Right atrium auricular region (tissue), 2 donors: Measurements from ENCODE around the gene TYMP. TPM values are rescaled to one million over a fixed set of nuclear protein-coding genes. Genes with fewer than 3 reads are reported as not detected.

Source experiments
- DNase-seq: peaks from one replicate; pipeline ENCODE4 v3.0.0-alpha.2; 2019; ENCODE audit warnings: low spot score
- H3K27ac ChIP-seq, 2 donors: fragments of 200-600 bp; sonication (generic); 1 replicate in 1 of 2; 2 replicates in 1 of 2; pipeline ENCODE4 v1.5.1; 2016 to 2019
- H3K27me3 ChIP-seq, 2 donors: fragments of 200-600 bp; sonication (generic); one replicate each; pipeline versions ENCODE4 v1.5.1 to v1.6.0; 2017 to 2019
- H3K36me3 ChIP-seq: fragments of 200-600 bp; sonication (generic); one replicate; pipeline ENCODE4 v1.5.1; 2016
- H3K4me1 ChIP-seq, 2 donors: fragments of 200-600 bp; sonication (generic); one replicate each; pipeline versions ENCODE4 v1.5.1 to v1.6.0; 2017 to 2019
- H3K4me3 ChIP-seq, 2 donors: fragments of 200-600 bp; sonication (generic); 1 replicate in 1 of 2; 2 replicates in 1 of 2; pipeline ENCODE4 v1.5.1; 2017 to 2019; ENCODE audit warnings: mild to moderate bottlenecking in 1 of 2, moderate library complexity in 1 of 2
- H3K9me3 ChIP-seq, 2 donors: fragments of 200-600 bp; sonication (generic); one replicate each; pipeline ENCODE4 v1.5.1; 2019
- CTCF ChIP-seq, 2 donors: fragments of 200-600 bp; sonication (generic); IDR thresholded peaks; one replicate each; pipeline ENCODE4 v1.5.1; 2019; ENCODE audit warnings: antibody characterized with exemption in 2 of 2
- total RNA-seq, 2 donors: library from RNA; depleted of rRNA; stranded (reverse); fragments of >200 nt; gene quantifications; one replicate each; pipeline ENCODE4 v1.1.0, GENCODE V29; 2016

TYMP gene
- total RNA-seq, 2 donors from 2014 or later, result 9.1 to 35.8 TPM

DNA sequence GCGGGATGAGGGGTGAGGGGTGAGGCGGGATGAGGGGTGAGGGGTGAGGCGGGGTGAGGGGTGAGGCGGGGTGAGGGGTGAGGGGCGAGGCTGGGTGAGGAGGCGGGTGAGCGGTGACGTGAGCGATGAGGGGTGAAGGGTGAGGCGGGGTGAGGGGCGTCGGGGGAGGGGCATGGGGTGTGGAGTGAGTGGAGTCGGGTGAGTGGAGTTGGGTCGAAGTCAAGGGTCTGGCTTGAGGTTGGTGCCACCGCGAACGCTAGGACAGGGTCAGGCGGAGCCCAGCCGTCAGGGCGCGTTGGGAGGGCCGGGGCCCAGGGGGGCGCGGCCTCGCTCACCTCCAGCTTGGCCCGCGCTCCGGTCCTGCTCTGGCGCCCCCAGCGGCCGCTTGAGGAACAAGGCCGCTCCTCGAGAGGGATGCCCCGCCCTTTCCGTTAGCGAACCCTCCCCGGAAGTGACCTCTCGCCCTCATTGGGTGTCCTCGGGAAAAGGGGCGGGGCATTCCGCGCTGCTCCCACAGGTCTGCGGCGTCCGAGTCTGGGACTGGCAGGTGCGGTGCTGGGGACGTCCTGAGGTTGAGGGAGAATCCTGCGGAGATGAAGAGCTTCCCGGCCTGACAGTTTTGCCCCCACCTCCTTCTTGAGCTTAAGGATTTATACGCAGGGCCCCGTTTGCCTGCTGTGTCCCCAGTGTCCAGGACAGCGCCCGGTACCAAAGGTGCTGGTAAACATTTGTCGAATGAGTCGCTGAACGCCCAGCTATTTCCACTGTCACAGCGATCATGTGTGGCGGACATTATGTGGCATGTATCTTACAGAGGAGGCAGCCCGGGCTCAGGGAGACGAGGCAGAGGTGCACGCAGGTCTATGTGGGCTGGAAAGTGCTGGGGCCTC is 33.0 kb upstream of the TYMP start, which contains the start of gene SYCE3:
TSS of gene SYCE3 (minus strand) at position 397 of the 890 bp plus-strand sequence. CDS start 6,514 bp downstream, outside the sequence.
- Histone ChIP-seq H3K9me3 (no peaks in the 10 kb centered on the region), H3K27me3 (no peaks in the 10 kb centered on the region), H3K4me1 (peaks cover 0 to 10% of the 10 kb centered on the region in 2 donors), H3K36me3 (peaks cover 6% of the 10 kb centered on the region), H3K27ac (peak within 1 kb of the TSS; percentile 79 to 89), H3K4me3 (peak within 1 kb of the TSS; percentile 49 to 64)
- peak; percentile 95 to 98 for TF ChIP-seq CTCF (IDR thresholded peaks at IDR 0.05)
- peak; percentile 96 for DNase-seq

DNA sequence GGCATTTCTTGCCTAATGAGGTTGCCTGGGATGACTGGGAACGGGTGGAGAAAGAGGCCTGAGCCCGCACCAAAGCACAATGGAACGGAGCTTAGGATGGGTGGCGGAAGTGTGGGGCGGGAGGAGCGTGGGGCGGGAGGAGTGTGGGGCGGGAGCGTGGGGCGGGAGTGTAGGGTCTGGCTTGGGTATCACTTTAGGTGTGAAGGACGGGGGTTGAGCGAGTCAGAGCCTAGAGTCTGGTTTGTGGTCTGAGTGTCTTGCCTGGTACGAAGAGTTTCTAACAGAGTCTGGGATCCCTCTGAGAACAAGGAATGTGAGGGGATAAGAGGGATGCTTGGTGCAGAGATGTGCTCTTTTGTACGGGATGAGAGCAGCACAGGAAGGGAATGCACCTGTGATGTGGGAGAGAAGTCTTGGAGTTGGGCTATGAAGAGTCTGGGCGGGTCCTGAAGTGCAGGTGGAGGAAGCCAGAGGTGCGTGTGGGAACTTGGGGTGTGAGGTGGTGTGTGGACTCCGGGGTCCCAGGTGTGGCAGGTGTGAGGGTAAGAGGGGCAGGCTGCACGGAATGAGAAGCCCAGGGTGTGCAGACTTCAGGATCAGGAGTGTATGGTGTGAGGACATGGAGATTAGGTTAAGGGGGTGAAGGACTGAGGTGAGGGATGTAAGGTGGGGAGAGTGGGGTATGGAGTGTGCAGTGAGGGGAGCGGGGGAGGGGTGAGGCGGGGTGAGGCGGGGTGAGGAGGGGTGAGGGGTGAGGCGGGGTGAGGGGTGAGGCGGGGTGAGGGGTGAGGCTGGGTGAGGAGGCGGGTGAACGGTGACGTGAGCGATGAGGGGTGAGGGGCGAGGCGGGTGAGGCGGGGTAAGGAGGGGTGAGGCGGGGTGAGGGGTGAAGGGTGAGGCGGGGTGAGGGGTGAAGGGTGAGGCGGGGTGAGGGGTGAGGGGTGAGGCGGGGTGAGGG is 31.9 kb upstream of the TYMP start:
- Histone ChIP-seq H3K9me3 (no peaks in the 10 kb centered on the region), H3K27me3 (no peaks in the 10 kb centered on the region), H3K4me1 (peaks cover 0 to 10% of the 10 kb centered on the region in 2 donors), H3K36me3 (no peaks in the 10 kb centered on the region), H3K27ac (no peak overlapping the region), H3K4me3 (no peak overlapping the region)
- DNase-seq, result no peak
- TF ChIP-seq CTCF (IDR thresholded peaks at IDR 0.05), result no peak

GRCh38 chr22:50560034-50560433 is 30.2 kb upstream of the TYMP start:
- Histone ChIP-seq H3K36me3 (no peaks in the 10 kb centered on the region), H3K4me1 (peaks cover 0 to 10% of the 10 kb centered on the region in 2 donors), H3K27me3 (no peaks in the 10 kb centered on the region), H3K27ac (no peak overlapping the region), H3K4me3 (no peak overlapping the region), H3K9me3 (no peaks in the 10 kb centered on the region)
- TF ChIP-seq CTCF (IDR thresholded peaks at IDR 0.05), result no peak
- no peak for DNase-seq

- no peaks in the 10 kb centered on the region for H3K4me1 ChIP-seq
- TF ChIP-seq CTCF (IDR thresholded peaks at IDR 0.05), result no peak
- DNase-seq, result no peak
- H3K36me3 ChIP-seq, result no peaks in the 10 kb centered on the region
- no peaks in the 10 kb centered on the region for H3K27me3 ChIP-seq
- H3K9me3 ChIP-seq, result no peaks in the 10 kb centered on the region
- H3K4me3 ChIP-seq, result no peak overlapping the region
- H3K27ac ChIP-seq, result no peak overlapping the region
These were observed 26.9 kb upstream of the TYMP start for GRCh38 chr22:50556703-50557102.

DNA sequence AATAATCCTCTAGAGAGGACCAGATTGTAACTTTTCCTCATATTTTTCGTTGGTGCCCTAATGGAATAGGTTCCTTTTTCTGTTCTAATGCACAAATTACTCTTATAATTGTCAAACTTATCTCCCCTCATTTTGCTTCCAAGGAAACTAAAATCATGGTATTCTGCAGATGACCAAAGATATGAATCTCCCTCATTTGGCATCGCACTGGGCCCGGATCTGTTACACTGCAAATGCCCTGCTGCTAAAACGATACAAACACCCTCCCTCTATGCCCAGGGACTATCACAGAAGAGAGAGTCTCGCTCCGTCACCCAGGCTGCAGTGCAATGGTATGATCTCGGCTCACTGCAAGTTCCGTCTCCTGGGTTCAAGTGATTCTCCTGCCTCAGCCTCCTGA is 23.5 kb upstream of the TYMP start:
- Histone ChIP-seq H3K36me3 (no peaks in the 10 kb centered on the region), H3K27me3 (peaks cover 7 to 9% of the 10 kb centered on the region in 2 donors), H3K4me1 (peaks cover 0 to 8% of the 10 kb centered on the region in 2 donors), H3K27ac (no peak overlapping the region), H3K9me3 (no peaks in the 10 kb centered on the region), H3K4me3 (no peak overlapping the region)
- no peak for TF ChIP-seq CTCF (IDR thresholded peaks at IDR 0.05)
- no peak for DNase-seq
